K562 (cell line): ENCODE results near the gene NR1D1. TPM values are rescaled to one million over a fixed set of nuclear protein-coding genes. Genes with fewer than 3 reads are reported as not detected.

Source experiments
- BACH1 ChIP-seq: fragments of 200-800 bp; sonication (Bioruptor generic); IDR thresholded peaks from 2 replicates; pipeline ENCODE4 v1.6.1; 2016; ENCODE audit warnings: missing genetic modification characterization, missing compliant biosample characterization
- BHLHE40 ChIP-seq: IDR thresholded peaks from 2 replicates; pipeline ENCODE4 v1.6.1; 2011; ENCODE audit warnings: low read length, improper control_type of control experiment
- BRD9 ChIP-seq: fragments of 450-650 bp; IDR thresholded peaks from 2 replicates; pipeline ENCODE4 v1.6.1; 2018; ENCODE audit warnings: low read depth; ENCODE audit not compliant: partially characterized antibody
- CTCFL ChIP-seq: IDR thresholded peaks from 2 replicates; pipeline ENCODE4 v1.6.1; 2011; ENCODE audit warnings: borderline replicate concordance, low read depth, mild to moderate bottlenecking, moderate library complexity, low read length; ENCODE audit not compliant: insufficient read depth, poor library complexity, severe bottlenecking
- DPF2 ChIP-seq: fragments of 450-650 bp; IDR thresholded peaks from 2 replicates; pipeline ENCODE4 v1.6.1; 2016
- GATAD2A ChIP-seq: fragments of 450-650 bp; IDR thresholded peaks from 2 replicates; pipeline ENCODE4 v1.6.1; 2017
- ID3 ChIP-seq, 2 experiments: fragments of 250-450 bp in 1 of 2; fragments of 450-650 bp in 1 of 2; sonication (Bioruptor Pico) in 1 of 2; IDR thresholded peaks; 2 replicates each; pipeline versions ENCODE4 v1.6.1 to v1.8.0; 2016 to 2021; ENCODE audit warnings: mild to moderate bottlenecking in 2 of 2, moderate library complexity in 2 of 2, missing compliant biosample characterization in 1 of 2, missing genetic modification characterization in 1 of 2
- MAFF ChIP-seq: IDR thresholded peaks from 2 replicates; pipeline ENCODE4 v1.6.1; 2012; ENCODE audit warnings: low read length, improper control_type of control experiment
- MAFK ChIP-seq: IDR thresholded peaks from 2 replicates; pipeline ENCODE4 v1.6.1; 2011; ENCODE audit warnings: low read length, improper control_type of control experiment
- MNT ChIP-seq, 2 experiments: fragments of 450-650 bp; conservative IDR thresholded peaks; 2 replicates each; pipeline ENCODE4 v1.6.1; 2017; ENCODE audit warnings: mild to moderate bottlenecking in 2 of 2, moderate library complexity in 2 of 2
- MYBL2 ChIP-seq, 2 experiments: fragments of 450-650 bp in 1 of 2; sonication (generic) in 1 of 2; formaldehyde crosslinking in 1 of 2; IDR thresholded peaks; 2 replicates each; pipeline versions ENCODE4 v1.6.1 to v1.8.1; 2017 to 2022; ENCODE audit warnings: borderline replicate concordance in 1 of 2, inconsistent platforms in 1 of 2, low read depth in 1 of 2, mild to moderate bottlenecking in 1 of 2, missing genetic modification reagents in 1 of 2, moderate library complexity in 1 of 2
- PCBP2 ChIP-seq: fragments of 200-400 bp; formaldehyde crosslinking; IDR thresholded peaks from 2 replicates; pipeline ENCODE4 v1.6.1; 2018; ENCODE audit warnings: low read length, low read depth, mild to moderate bottlenecking, moderate library complexity; ENCODE audit not compliant: poor library complexity, severe bottlenecking
- PHF20 ChIP-seq: fragments of 450-650 bp; IDR thresholded peaks from 2 replicates; pipeline ENCODE4 v1.6.1; 2018; ENCODE audit not compliant: partially characterized antibody
- PTTG1 ChIP-seq: fragments of 450-650 bp; IDR thresholded peaks from 2 replicates; pipeline ENCODE4 v1.6.1; 2016; ENCODE audit warnings: low read depth, mild to moderate bottlenecking, missing genetic modification characterization, missing compliant biosample characterization
- PURB ChIP-seq: sonication (generic); formaldehyde crosslinking; IDR thresholded peaks from 2 replicates; pipeline ENCODE4 v1.9.0; 2021; ENCODE audit warnings: low read depth, mild to moderate bottlenecking, missing genetic modification reagents
- SMC3 ChIP-seq: conservative IDR thresholded peaks from 2 replicates; pipeline ENCODE4 v1.6.1; 2011; ENCODE audit warnings: low read depth, low read length, improper control_type of control experiment; ENCODE audit not compliant: insufficient read depth
- SPI1 ChIP-seq: IDR thresholded peaks from 2 replicates; pipeline ENCODE4 v1.6.1; 2011; ENCODE audit warnings: low read depth, low read length, control low read depth, borderline replicate concordance
- TEAD2 ChIP-seq: fragments of 450-650 bp; IDR thresholded peaks from 2 replicates; pipeline ENCODE4 v1.6.1; 2016; ENCODE audit warnings: missing genetic modification characterization, control low read depth, missing compliant biosample characterization
- XRCC4 ChIP-seq: IDR thresholded peaks from one replicate; pipeline ENCODE4 v1.6.1; 2011; ENCODE audit not compliant: insufficient read depth, insufficient read length; ENCODE audit errors: extremely low read depth
- ZNF280A ChIP-seq: fragments of 450-650 bp; IDR thresholded peaks from 2 replicates; pipeline ENCODE4 v1.6.1; 2018; ENCODE audit warnings: mild to moderate bottlenecking, low read depth; ENCODE audit not compliant: partially characterized antibody
- ZNF780A ChIP-seq: fragments of 250-450 bp; sonication (Bioruptor Pico); IDR thresholded peaks from 2 replicates; pipeline ENCODE4 v1.5.0; 2021; ENCODE audit warnings: mild to moderate bottlenecking
- polyA plus RNA-seq, 8 experiments: library from polyadenylated mRNA; depleted of rRNA in 4 of 8; stranded (reverse) in 5 of 8; unstranded in 3 of 8; fragments of >200 nt; fragmentation: Nextera tagmentation in 2 of 8; fragmentation: Illumina TruSeq in 1 of 8; extraction: Ambion mirVana in 2 of 8; extraction: Trizol in 1 of 8; gene quantifications; 2 replicates each; pipeline versions ENCODE4 v1.2.1 to v1.2.3, GENCODE V29; 2011 to 2014; ENCODE audit warnings: inconsistent platforms in 1 of 8, missing spikeins in 1 of 8
- total RNA-seq, 7 experiments: library from RNA; depleted of rRNA in 6 of 7; stranded (reverse); fragments of >200 nt in 6 of 7; fragmentation: Illumina TruSeq in 2 of 7; extraction: Trizol in 2 of 7; gene quantifications; 2 replicates each; pipeline versions ENCODE4 v1.2.1 to v1.2.3, GENCODE V29; 2011 to 2021; ENCODE audit warnings: low replicate concordance in 1 of 7

The NR1D1 gene
- total and polyA plus RNA-seq, 9 of the 15 experiments (the other 6 are each of a cell fraction or from before 2014, with no cell fraction given): 0.25 to 7.7 (median 0.65) TPM

- TF ChIP-seq CTCFL (no peak), BRD9 (peak; percentile 67), TEAD2 (tag) (no peak), ZNF780A (CRISPR knock-in tag) (no peak), BHLHE40 (peak; percentile 96), BACH1 (tag) (no peak), MYBL2 (IDR thresholded peaks at IDR 0.05; ENCODE audit: low read depth) (no peak), MYBL2 (CRISPR knock-in tag; IDR thresholded peaks at IDR 0.05; ENCODE audit: borderline replicate concordance) (no peak), MAFK (no peak), SMC3 (no peak), PTTG1 (tag) (no peak), XRCC4 (no peak), PURB (CRISPR knock-in tag) (no peak), MNT (conservative IDR thresholded peaks at IDR 0.05) (peak; percentile 99), PHF20 (no peak), ZNF280A (no peak), MAFF (no peak; the same call in 1 of the 2 replicates), PCBP2 (no peak), GATAD2A (no peak), ID3 (CRISPR knock-in tag; IDR thresholded peaks at IDR 0.05) (no peak), ID3 (tag; IDR thresholded peaks at IDR 0.05) (no peak), SPI1 (peak; percentile 47; the same call in 1 of the 2 replicates), DPF2 (peak; percentile 87)
Observed at GRCh38 chr17:40100669-40101366, 429 bp upstream of the NR1D1 start (continued).
